GM23338 (cell line): ENCODE results near the gene SLC9C2. TPM values are rescaled to one million over a fixed set of nuclear protein-coding genes. Genes with fewer than 3 reads are reported as not detected.
A peak's percentile ranks its signal among the peaks of the same experiment; 100 is the strongest.

Experiments
- ATAC-seq: fragments of 200-7000 bp; cut with Tn5 transposase; 3 replicates; pipeline ENCODE4 v1.9.1; 2020
- DNase-seq: peaks from one replicate; pipeline ENCODE4 v3.0.0-alpha.2; 2015; ENCODE audit warnings: low spot score
- H2AFZ ChIP-seq: fragments of 200-600 bp; sonication (generic); 2 replicates; pipeline ENCODE4 v1.8.0; 2016; ENCODE audit warnings: antibody characterized with exemption, mild to moderate bottlenecking, moderate library complexity
- H3F3A ChIP-seq: fragments of 200-600 bp; sonication (generic); replicated peaks from 2 replicates; pipeline ENCODE4 v1.8.0; 2017; ENCODE audit warnings: antibody characterized with exemption, mixed run types, low read depth
- H3K27ac ChIP-seq: fragments of 200-600 bp; sonication (generic); 2 replicates; pipeline ENCODE4 v1.6.1; 2016; ENCODE audit warnings: low read depth
- H3K27me3 ChIP-seq: fragments of 200-600 bp; sonication (generic); 2 replicates; pipeline ENCODE4 v1.8.0; 2016; ENCODE audit warnings: mild to moderate bottlenecking, mixed run types, moderate library complexity; ENCODE audit not compliant: insufficient read depth
- H3K36me3 ChIP-seq: fragments of 200-600 bp; sonication (generic); 2 replicates; pipeline ENCODE4 v1.8.0; 2016; ENCODE audit warnings: mild to moderate bottlenecking; ENCODE audit not compliant: insufficient read depth
- H3K4me1 ChIP-seq: fragments of 200-600 bp; sonication (generic); 2 replicates; pipeline ENCODE4 v1.8.0; 2016; ENCODE audit warnings: mild to moderate bottlenecking, moderate library complexity; ENCODE audit not compliant: insufficient read depth
- H3K4me2 ChIP-seq: fragments of 200-600 bp; sonication (generic); 2 replicates; pipeline ENCODE4 v1.7.1; 2017; ENCODE audit warnings: mixed run types
- H3K4me3 ChIP-seq: fragments of 200-600 bp; sonication (generic); 2 replicates; pipeline ENCODE4 v1.6.1; 2016; ENCODE audit warnings: mixed run types
- H3K79me2 ChIP-seq: fragments of 200-600 bp; sonication (generic); replicated peaks from 2 replicates; pipeline ENCODE4 v1.8.0; 2017; ENCODE audit warnings: mild to moderate bottlenecking; ENCODE audit not compliant: insufficient read depth
- H3K9me2 ChIP-seq: fragments of 200-600 bp; sonication (generic); 2 replicates; pipeline ENCODE4 v1.8.0; 2017; ENCODE audit not compliant: insufficient read depth
- H4K20me1 ChIP-seq: fragments of 200-600 bp; sonication (generic); replicated peaks from 2 replicates; pipeline ENCODE4 v1.8.0; 2017; ENCODE audit warnings: mild to moderate bottlenecking; ENCODE audit not compliant: insufficient read depth
- H3K27ac Mint-ChIP-seq: 2 replicates; pipeline ENCODE4 v1.8.0; 2020; ENCODE audit warnings: inconsistent platforms, mild to moderate bottlenecking, moderate library complexity, mixed read lengths
- H3K27me3 Mint-ChIP-seq: 3 replicates; pipeline ENCODE4 v1.8.0; 2022; ENCODE audit warnings: low read depth, mild to moderate bottlenecking, moderate library complexity, mixed read lengths, inconsistent platforms; ENCODE audit not compliant: insufficient read depth, poor library complexity
- H3K36me3 Mint-ChIP-seq: 3 replicates; pipeline ENCODE4 v1.8.0; 2021; ENCODE audit warnings: low read depth, mild to moderate bottlenecking, inconsistent platforms, moderate library complexity, mixed read lengths
- H3K4me1 Mint-ChIP-seq: 3 replicates; pipeline ENCODE4 v1.8.0; 2020; ENCODE audit warnings: mild to moderate bottlenecking, inconsistent platforms, mixed read lengths
- H3K4me3 Mint-ChIP-seq: 3 replicates; pipeline ENCODE4 v1.8.0; 2021; ENCODE audit warnings: moderate library complexity, mild to moderate bottlenecking, inconsistent platforms, mixed read lengths
- H3K9me3 Mint-ChIP-seq: 3 replicates; pipeline ENCODE4 v1.8.0; 2020; ENCODE audit warnings: moderate library complexity, mild to moderate bottlenecking, inconsistent platforms, mixed read lengths
- CREB1 ChIP-seq: fragments of 250-450 bp; sonication (Bioruptor Pico); IDR thresholded peaks from 2 replicates; pipeline ENCODE4 v1.5.0; 2020; ENCODE audit warnings: low read depth, mild to moderate bottlenecking, moderate library complexity
- CTCF ChIP-seq, 2 experiments: fragments of 200-600 bp in 1 of 2; sonication (generic) in 1 of 2; conservative IDR thresholded peaks; 2 replicates each; pipeline versions ENCODE4 v1.5.1 to v1.6.1; 2016 to 2017; ENCODE audit warnings: antibody characterized with exemption in 2 of 2, low read depth in 2 of 2, mild to moderate bottlenecking in 2 of 2, moderate library complexity in 1 of 2
- EZH2 ChIP-seq: fragments of 200-600 bp; sonication (generic); IDR thresholded peaks from one replicate; pipeline ENCODE4 v1.8.0; 2017; ENCODE audit warnings: antibody characterized with exemption, mild to moderate bottlenecking, low read depth; ENCODE audit not compliant: unreplicated experiment
- EZH2phosphoT487 ChIP-seq: fragments of 200-600 bp; sonication (generic); IDR thresholded peaks from one replicate; pipeline ENCODE4 v1.8.1; 2018; ENCODE audit warnings: antibody characterized with exemption; ENCODE audit not compliant: unreplicated experiment
- JUNB ChIP-seq: IDR thresholded peaks from one replicate; pipeline ENCODE4 v1.6.1; 2016; ENCODE audit warnings: antibody characterized with exemption; ENCODE audit not compliant: unreplicated experiment
- NANOG ChIP-seq: IDR thresholded peaks from 2 replicates; pipeline ENCODE4 v1.6.1; 2016; ENCODE audit warnings: antibody characterized with exemption, borderline replicate concordance
- STAT1 ChIP-seq: IDR thresholded peaks from one replicate; pipeline ENCODE4 v1.6.1; 2016; ENCODE audit warnings: antibody characterized with exemption; ENCODE audit not compliant: unreplicated experiment
- ZNF331 ChIP-seq: fragments of 250-450 bp; sonication (Bioruptor Pico); IDR thresholded peaks from 2 replicates; pipeline ENCODE4 v1.5.0; 2020; ENCODE audit warnings: low read depth, mild to moderate bottlenecking, moderate library complexity
- ZNF462 ChIP-seq: fragments of 250-450 bp; sonication (Bioruptor Pico); IDR thresholded peaks from 2 replicates; pipeline ENCODE4 v1.5.0; 2020; ENCODE audit warnings: mild to moderate bottlenecking, moderate library complexity
- polyA plus RNA-seq: library from polyadenylated mRNA; unstranded; fragments of >200 nt; fragmentation: Nextera tagmentation; extraction: Ambion mirVana; gene quantifications from 2 replicates; pipeline ENCODE4 v1.2.1, GENCODE V29; 2016
- total RNA-seq: library from RNA; depleted of rRNA; stranded (reverse); fragments of >200 nt; shearing (Covaris generic); gene quantifications from 2 replicates; pipeline ENCODE4 v1.2.3, GENCODE V29; 2014

The SLC9C2 gene
- total and polyA plus RNA-seq, 2 experiments from 2014 or later, result not detected

GRCh38 chr1:173476197-173476664, 126.6 kb downstream of the SLC9C2 start:
- H3K27me3 Mint-ChIP-seq, result peaks cover 5% of the 10 kb centered on the region
- H2AFZ ChIP-seq, result peak overlapping the region; percentile 87
- peak overlapping the region; percentile 93 for H3K27ac ChIP-seq
- peak overlapping the region; percentile 92 for H3K4me3 ChIP-seq
- H3K27ac Mint-ChIP-seq, result no peak overlapping the region
- H3K36me3 ChIP-seq, result peaks cover 34% of the 10 kb centered on the region
- H3K9me2 ChIP-seq, result 0 out of 2 replicates have a peak, but pooled peaks cover 4% of the 10 kb centered on the region
- peaks cover 81% of the 10 kb centered on the region for H3K79me2 ChIP-seq
- H3K4me1 ChIP-seq, result peaks cover 31% of the 10 kb centered on the region
- ATAC-seq, result no peak
- H3K4me2 ChIP-seq, result peak overlapping the region; percentile 94
- H4K20me1 ChIP-seq, result peaks cover 30% of the 10 kb centered on the region
- no peak for TF ChIP-seq EZH2
- H3K4me3 Mint-ChIP-seq, result peak overlapping the region; percentile 85
- peaks cover 24% of the 10 kb centered on the region for H3K4me1 Mint-ChIP-seq
- H3K9me3 Mint-ChIP-seq, result peaks cover 11% of the 10 kb centered on the region
- no peak for DNase-seq
- H3F3A ChIP-seq, result no peaks in the 10 kb centered on the region
- peaks cover 60% of the 10 kb centered on the region for H3K36me3 Mint-ChIP-seq
- H3K27me3 ChIP-seq, result no peaks in the 10 kb centered on the region

GRCh38 chr1:173475564-173476196, 127.2 kb downstream of the SLC9C2 start:
- peaks cover 28% of the 10 kb centered on the region for H3K36me3 ChIP-seq
- H3K27ac ChIP-seq, result no peak overlapping the region
- ATAC-seq, result no peak
- Mint-ChIP-seq H3K4me3 (peak overlapping the region; percentile 85), H3K9me3 (peaks cover 17% of the 10 kb centered on the region), H3K4me1 (peaks cover 24% of the 10 kb centered on the region), H3K27ac (no peak overlapping the region), H3K27me3 (peaks cover 5% of the 10 kb centered on the region), H3K36me3 (peaks cover 60% of the 10 kb centered on the region)
- peak overlapping the region; percentile 94 for H3K4me2 ChIP-seq
- peaks cover 77% of the 10 kb centered on the region for H3K79me2 ChIP-seq
- H4K20me1 ChIP-seq, result peaks cover 27% of the 10 kb centered on the region
- H2AFZ ChIP-seq, result no peak overlapping the region
- no peaks in the 10 kb centered on the region for H3K27me3 ChIP-seq
- 0 out of 2 replicates have a peak, but pooled peaks cover 4% of the 10 kb centered on the region for H3K9me2 ChIP-seq
- DNase-seq, result no peak
- peak overlapping the region; percentile 92 for H3K4me3 ChIP-seq
- H3K4me1 ChIP-seq, result peaks cover 31% of the 10 kb centered on the region
- H3F3A ChIP-seq, result no peaks in the 10 kb centered on the region
- TF ChIP-seq ZNF462 (CRISPR knock-in tag), result no peak
- TF ChIP-seq STAT1, result no peak
- no peak for TF ChIP-seq ZNF331 (CRISPR knock-in tag)
- no peak for TF ChIP-seq NANOG
- TF ChIP-seq EZH2, result no peak
- TF ChIP-seq JUNB, result no peak
- no peak for TF ChIP-seq CTCF (conservative IDR thresholded peaks at IDR 0.05; ENCODE audit: low read depth in 2 of 2)
- no peak for TF ChIP-seq EZH2phosphoT487
- TF ChIP-seq CREB1, result no peak
